HEK293T (cell line): ENCODE measurements around the gene ODAPH.

ENCODE experiments used
- ARNT ChIP-seq: fragments of 450-650 bp; IDR thresholded peaks from 2 replicates; pipeline ENCODE4 v1.6.1; 2017; ENCODE audit warnings: mild to moderate bottlenecking
- BHLHE40 ChIP-seq: fragments of 450-650 bp; IDR thresholded peaks from 2 replicates; pipeline ENCODE4 v1.6.1; 2016; ENCODE audit warnings: mild to moderate bottlenecking, moderate library complexity, borderline replicate concordance
- FOXM1 ChIP-seq: fragments of 450-650 bp; IDR thresholded peaks from 2 replicates; pipeline ENCODE4 v1.6.1; 2017; ENCODE audit warnings: mild to moderate bottlenecking, borderline replicate concordance
- SP1 ChIP-seq: fragments of 450-650 bp; IDR thresholded peaks from 2 replicates; pipeline ENCODE4 v1.6.1; 2017
- TARDBP ChIP-seq: fragments of 450-650 bp; IDR thresholded peaks from 2 replicates; pipeline ENCODE4 v1.6.1; 2016
- ZNF384 ChIP-seq: fragments of 450-650 bp; IDR thresholded peaks from 2 replicates; pipeline ENCODE4 v1.6.1; 2016

GRCh38 chr4:75557696-75558095 is 1.8 kb downstream of the ODAPH start:
- TF ChIP-seq ZNF384, result no peak
- no peak for TF ChIP-seq TARDBP
- no peak for TF ChIP-seq FOXM1
- no peak for TF ChIP-seq ARNT
- TF ChIP-seq SP1, result no peak
- TF ChIP-seq BHLHE40, result no peak
